Measurements from ENCODE around the gene BTF3L4.
"Not testable (repeated sequence)": the region's sequence is repeated elsewhere in the genome, so short reads cannot be mapped to it uniquely, and the experiment has no call there.

BTF3L4 gene

DNA sequence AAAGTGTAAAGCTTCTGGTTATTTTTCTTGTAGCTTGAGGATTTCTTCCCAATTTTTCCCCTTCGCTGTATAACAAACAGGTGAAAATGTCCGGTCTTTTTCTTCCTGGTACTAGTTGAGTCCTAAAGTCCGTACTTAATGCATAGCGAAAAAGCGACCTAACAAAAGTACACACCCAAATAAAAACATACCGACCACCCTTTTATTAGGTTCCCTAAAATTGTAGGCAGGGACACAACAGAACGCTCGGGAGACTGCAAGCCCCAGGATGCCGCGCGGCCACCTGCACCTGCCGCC, 281 bp upstream of the BTF3L4 start:
- DNase-seq, result no peak

DNA sequence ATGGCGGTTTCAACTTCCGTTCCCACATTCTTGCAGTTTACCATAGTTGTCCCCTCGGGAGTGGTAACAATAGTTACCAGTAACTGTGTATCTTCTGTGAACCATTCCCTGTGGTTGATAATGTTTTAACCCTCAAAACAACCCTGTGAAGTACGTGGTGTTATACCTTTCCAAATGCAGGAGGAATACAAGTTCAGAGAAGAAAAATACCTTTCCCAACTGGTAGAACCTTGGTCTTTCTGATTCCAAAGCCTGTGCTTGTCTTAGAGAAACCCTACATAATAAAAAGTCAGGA, 789 bp downstream of the BTF3L4 start:
- DNase-seq, result no peak

DNA sequence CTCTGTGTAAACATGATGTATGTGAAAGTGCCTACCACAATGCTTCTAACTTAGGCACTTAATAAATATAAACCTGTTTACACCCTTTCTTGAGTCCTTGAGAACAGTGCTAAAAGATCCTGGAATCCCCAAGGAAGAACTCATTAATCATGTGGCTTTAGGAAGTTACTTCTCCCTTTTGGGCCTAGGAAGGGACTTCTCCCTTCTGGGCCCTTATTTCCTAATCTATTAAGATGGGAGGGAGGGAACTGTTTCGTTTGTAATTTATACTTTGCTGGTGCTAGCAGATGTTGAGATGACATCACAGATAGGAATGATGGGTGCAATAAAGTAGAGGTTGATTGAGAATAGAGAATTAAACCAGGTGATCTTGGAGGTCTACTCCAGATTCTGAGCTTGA, 1.2 kb downstream of the BTF3L4 start:
- no peak for DNase-seq

DNA sequence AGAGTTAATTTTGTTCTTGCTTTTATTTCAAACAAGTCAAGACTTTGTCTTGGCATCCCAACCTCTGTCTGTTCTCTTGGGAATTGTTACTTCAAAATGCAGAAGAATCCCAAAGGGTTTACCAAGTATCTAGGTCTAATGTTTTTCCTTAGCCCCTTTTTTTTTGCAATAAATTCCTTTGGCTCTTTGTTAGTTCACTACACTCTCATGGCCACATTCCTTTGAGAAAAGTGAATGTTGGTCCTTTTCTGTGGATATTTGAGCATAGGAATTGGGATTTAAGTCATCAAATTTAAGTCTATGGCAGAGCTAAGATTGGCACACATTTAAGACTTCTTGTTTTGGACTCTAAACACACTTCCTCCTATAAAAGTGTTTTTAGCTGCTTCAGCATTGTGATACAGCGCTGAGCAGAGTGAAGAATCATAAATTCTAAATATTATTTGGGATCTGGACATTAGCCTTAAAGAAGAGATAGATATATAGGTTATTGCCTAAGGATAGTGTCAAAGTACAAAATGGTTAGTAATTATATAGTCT, 1.9 kb downstream of the BTF3L4 start:
- no peak for DNase-seq

DNA sequence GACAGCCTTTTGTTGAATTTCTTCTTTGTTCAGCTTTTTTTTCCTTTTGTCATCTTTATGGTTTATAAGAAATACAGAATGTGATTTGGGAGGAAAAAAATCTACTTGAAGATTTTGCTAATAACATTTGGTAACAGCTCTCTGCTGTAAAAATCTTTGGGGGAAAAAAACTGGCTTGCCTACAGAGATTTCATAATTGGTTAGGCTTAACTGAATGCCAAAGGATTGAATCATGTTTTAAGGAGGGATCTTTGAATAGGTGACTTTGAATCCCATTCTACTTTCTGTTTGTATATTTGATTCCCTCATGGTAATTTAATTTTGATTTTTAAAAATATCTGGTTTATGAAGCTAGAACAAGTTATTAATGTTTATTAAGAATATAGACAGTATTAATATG, 3.2 kb downstream of the BTF3L4 start:
- no peak for DNase-seq

DNA sequence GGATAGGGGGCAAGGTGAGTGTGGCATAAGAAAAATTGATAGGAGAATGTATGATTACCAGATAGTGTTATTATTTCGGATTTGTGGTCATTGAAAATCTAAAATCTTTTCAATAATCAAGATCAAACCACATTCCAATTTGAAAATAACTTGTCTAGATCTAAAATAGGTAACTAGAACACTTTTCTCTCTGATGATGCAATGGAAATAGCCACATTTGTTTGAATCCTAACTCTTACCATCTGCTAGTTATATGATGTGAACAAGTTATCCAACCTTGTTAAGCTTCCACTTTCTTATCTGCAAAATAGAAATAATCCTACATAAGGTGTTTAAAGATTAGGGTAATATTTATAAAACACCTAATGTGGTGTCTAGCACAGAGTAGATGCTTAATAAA, 3.8 kb downstream of the BTF3L4 start:
- DNase-seq, result no peak

DNA sequence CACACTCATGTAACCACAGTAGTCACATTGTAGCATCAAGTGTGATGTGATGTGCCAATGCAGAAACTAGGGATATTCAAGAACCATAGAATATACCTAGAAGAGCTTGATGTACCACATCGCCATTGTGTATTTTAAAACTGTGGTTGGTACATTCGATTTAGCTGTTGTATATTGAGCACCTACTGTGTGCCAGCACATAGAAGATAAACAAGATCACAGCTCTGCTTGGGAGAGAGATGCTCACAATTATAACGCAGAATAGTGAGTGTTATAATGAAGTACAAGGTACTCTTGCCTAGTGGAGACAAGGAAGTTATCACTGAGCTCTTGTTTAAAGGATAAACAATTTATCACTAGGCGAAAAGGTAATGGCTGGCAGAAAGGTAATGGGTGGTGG, 4.7 kb downstream of the BTF3L4 start:
- no peak for DNase-seq

DNA sequence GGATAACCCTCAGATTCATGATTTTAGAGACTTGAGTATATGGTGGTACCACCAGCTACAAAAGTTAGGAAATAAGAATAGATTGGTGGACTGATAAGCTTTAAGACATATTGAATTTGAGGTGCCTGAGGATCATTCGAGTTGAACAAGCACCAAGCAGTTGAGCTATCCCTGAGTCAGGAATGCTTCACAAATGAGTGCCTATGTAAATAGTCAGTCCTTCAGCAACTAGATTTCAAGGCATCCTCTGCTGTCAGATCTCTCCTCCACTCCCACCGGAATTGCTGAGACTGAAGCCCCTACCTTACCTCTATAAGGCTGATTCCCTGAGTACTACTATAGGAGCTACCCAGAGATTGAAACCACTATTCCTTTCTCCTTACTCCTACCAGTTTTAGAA, 7.1 kb downstream of the BTF3L4 start:
- no peak for DNase-seq

DNA sequence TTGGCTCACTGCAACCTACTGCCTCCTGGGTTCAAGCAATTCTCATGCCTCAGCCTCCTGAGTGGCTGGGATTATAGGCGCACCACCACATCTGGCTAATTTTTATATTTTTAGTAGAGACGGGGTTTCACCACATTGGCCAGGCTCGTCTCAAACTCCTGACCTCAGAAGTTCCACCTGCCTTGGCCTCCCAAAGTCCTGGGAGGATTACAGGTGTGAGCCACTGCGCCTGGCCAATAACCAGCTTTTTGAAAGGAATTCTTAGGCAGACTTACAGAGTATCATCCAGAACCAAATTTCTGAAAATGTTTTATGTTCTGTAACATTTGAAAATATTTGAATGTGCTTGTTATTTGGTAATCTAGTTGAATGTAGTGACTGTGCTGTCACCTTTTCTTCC, 14.6 kb downstream of the BTF3L4 start:
- no peak for DNase-seq

DNA sequence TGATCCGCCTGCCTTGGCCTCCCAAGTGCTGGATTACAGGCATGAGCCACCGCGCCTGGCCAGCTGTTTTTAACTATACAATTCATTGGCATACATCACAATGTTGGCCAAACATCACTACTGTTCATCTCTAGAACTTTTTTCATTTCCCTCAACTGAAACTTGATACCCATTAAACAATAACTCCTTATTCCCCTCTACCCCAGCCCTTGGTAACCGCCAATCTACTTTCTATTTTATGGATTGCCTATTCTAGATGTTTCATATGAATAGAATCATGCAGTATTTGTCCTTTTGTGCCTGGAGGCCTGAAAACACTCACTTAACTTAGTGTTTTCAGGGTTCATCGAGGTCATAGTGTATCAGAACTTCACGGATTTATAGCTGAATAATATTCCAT, 16.2 kb downstream of the BTF3L4 start:
- DNase-seq, result no peak

DNA sequence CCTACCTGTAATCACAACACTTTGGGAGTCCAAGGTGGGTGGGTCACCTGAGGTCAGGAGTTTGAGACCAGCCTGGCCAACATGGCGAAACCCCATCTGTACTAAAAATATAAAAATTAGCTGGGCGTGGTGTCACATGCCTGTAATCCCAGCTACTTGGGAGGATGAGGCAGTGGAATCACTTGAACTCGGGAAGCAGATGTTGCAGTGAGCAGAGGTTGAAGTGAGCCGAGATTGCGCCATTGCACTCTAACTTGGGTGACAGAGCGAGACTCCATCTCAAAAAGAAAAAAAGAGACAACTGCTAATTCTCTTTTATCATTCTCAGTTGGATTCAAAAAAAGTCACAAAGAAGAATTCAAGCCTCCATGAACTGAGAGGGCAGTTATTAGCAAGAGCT, 21.2 kb downstream of the BTF3L4 start:
- DNase-seq, result not testable (repeated sequence)

DNA sequence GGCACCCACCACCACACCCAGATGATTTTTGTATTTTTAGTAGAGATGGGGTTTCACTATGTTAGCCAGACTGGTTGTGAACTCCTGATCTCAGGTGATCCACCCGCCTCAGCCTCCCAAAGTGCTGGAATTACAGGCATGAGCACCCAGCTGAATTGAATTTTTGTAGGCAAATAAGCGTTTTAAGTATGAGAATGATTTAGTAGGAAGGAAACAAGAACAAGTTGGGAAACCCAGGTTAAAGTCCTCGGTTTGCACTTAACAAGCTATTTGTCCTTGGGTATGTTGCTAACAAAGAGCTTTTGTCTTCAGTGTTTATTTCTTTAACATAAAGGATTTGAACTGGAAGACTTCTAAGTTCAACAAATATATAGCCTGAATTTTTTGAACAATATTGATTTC, 23.9 kb downstream of the BTF3L4 start:
- no peak for DNase-seq

DNA sequence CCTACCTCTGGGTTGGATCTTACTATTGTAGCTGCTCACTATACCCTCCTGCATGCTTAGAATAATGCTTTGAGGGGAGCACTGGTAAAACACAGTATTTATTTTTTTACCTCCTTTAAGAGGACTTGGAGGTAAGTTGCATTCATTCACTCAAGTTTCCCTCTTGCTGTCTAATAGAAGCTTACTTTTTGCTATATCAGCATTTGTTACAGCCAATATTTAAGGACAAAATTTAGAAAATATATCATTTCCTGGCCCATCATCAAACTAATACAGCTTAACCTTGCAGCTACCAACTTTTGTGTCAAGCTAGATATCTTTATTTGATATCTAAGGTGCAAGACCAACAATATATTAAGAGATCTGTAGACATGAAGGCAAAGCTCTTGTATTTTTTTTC, 31.8 kb downstream of the BTF3L4 start:
- not testable (repeated sequence) for DNase-seq

DNA sequence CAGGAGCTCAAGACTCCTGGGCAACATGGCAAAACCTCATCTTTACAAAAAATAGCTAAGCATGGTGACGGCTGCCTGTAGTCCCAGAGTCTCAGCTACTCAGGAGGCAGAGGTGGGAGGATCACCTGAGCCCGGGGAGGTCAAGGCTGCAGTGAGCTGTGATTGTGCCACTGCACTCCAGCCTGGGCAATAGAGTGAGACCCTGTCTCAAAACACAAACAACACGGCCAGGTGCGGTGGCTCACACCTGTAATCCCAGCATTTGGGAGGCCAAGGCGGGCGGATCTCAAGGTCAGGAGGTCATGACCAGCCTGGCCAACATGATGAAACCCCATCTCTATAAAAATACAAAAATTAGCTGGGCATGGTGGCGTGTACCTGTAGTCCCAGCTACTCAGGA, 38.2 kb downstream of the BTF3L4 start:
- not testable (repeated sequence) for DNase-seq

DNA sequence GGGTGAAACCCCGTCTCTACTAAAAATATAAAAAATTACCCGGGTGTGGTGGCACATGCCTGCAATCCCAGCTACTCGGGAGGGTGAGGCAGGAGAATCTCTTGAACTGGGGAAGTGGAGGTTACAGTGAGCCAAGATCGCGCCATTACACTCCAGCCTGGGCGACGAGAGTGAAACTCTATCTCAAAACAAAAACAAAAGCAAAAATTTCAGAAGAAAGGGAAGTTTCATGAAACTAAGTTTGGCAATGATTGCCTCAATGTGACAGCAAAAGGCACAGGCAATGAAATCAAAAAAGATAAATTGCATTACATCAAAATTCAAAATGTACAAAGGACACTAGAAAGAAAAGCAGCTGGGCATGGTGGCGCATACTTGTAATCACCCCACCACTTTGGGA, 40.1 kb downstream of the BTF3L4 start:
- DNase-seq, result no peak

DNA sequence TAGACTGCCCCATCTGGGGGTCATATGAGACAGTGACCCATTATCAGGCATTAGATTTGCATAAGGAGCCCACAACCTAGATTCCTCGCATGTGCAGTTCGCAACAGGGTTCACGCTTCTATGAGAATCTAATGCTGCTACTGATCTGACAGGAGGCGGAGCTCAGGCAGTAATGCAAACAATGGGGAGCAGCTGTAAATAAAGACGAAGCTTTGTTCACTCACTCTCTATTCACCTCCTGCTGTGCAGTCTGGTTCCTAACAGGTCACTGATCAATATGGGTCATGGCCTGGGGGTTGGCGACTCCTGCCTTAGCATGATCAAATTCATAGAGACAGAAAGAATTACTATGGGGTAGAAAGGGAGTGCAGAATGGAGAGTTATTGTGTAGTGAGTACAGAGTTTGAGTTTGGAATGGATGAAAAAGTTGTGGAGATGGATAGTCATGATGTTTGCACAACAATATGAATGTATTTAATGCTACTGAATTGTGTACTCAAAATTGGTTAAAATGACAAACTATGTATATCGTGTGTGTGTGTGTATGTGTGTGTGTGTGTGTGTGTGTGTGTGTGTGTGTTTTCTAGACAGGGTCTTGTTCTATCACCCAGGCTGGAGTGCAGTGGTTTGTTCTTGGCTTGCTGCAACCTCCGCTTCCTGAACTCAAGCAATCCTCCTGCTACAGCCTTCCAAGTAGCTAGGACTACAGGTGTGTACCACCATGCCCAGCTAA, 42.2 kb downstream of the BTF3L4 start:
- no peak for DNase-seq

DNA sequence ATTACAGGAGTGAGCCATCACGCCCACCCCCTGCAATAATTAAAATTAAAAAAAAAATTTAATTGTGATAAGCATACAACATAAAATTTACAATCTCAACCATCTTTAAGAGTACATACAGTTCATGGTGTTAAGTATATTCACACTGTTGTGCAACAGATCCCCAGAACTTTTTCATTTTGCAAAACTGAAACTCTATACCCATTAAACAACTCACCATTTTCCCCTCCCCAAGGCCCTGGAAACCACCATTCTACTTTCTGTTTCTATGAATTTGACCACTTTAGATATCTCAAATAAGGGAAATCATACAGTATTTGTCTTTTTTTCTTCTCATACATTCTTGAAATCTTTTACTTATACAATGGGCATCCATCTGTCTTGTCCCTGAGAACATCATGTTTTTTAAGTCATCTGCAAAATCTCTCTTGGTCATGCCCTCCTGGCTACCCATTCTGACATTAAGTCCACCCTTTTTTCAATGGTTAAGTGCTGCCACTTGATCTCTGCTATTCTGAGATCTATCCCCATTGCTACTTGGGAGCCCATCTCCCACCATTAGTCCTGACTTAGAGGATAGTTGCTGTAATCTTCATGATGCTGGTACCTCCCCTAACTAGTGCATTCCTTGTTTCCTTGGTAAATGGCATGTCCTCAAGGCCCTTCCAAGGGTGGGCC, 46.4 kb downstream of the BTF3L4 start:
- no peak for DNase-seq

DNA sequence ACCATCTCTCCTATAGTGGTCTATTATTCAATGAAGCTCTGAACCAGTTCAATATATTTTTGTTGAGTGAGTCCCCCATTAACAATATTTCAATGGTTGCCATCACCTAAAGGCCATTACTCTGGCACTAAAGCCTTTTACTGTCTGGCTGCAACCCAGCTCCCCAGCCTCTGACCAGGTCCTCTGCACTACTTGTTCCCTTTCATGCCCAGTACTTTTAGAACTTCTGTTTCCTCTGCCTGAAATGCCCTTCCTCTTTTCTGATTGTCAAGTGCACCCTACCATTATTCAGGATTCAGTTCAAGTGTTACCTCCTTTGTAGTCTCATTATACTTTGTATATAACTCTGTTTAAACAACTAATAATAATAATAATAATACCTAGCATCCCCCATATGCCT, 55.4 kb downstream of the BTF3L4 start:
- no peak for DNase-seq

DNA sequence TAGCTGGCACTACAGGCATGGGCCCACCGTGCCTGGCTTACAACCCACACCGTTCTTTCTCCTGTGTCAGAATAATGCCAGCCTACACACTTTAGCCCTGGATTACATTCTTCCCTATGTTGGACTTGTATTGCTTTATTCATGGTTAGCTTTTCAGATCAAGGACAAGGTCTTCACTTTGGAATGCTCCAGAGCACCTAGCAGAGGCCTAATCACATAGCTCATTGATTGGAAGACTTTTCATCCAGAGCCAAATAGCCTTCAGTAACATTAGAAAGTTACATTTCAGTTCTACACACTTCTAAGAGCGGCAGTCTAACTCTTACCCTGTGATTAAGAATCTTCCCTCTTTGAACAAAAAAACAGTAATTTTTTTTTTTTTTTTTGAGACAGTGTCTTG, 56.4 kb downstream of the BTF3L4 start:
- DNase-seq, result no peak

DNA sequence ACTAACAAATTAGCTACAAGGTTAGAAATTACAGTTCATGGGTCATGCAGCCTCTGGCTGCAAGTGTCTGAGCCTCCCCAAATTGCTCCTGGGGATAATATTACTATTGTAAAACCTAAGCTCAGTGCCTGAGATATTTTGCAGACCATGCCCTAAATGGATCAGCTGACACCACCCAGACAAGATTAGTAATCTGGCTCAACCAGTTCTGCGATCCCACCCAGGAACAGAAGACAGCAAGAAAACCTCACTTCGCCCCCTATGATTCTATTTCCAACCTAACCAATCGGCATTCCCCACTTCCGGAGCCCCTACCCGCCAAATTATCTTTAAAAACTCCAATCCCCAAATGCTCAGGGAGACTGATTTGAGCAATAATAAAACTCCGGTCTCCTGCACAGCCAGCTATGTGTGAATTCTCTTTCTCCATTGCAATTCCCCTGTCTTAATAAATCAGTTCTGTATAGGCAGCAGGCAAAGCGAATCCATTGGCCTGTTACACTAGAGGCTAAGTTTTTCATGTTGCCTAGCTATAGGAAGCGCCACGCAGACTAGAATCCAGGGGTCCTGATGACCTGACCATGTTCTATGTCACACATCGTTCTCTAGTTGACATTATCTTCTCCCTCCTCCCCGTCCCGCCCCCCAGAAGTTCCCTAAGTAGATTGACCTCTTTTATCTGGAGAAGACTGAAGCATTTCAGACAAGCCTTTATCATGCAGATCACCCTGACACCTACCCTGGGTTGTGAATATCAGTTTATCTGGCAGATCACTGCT, 63.4 kb downstream of the BTF3L4 start:
- DNase-seq, result no peak

DNA sequence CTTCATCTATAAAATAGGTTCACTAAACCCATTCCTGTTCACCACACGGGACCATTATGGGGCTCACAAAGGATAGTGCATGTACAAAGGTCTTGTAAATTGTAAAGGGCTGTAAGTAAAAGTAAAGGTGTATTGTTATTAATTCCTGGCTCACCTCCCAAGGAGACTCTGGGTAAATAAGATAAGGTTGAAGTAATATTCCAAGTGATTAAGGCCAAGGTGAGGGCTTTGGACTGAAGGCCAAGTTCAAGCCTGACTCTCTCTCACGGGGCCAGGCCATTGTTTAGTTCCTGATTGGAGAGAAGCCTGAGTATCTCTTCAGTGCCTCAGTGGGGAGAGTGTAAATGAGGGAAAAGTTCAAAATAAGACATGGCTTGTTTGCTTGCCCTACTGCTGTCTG, 66.3 kb downstream of the BTF3L4 start:
- no peak for DNase-seq

DNA sequence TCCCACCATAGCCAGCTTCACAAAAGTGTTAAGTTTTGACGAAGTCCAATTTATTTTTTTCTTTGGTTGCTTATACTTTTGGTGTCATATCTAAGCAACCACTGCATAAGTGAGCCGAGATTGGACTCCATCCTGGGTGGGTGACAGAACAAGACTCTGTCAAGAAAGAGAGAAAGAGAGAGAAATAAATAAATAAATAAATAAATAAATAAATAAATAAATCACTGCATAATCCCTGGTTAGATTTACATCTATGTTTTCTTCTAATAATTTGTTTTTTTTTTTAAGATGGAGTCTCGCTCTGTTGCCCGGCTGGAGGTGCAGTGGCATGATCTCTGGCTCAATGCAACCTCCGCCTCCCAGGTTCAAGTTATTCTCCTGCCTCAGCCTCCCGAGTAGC, 67.5 kb downstream of the BTF3L4 start:
- DNase-seq, result no peak

DNA sequence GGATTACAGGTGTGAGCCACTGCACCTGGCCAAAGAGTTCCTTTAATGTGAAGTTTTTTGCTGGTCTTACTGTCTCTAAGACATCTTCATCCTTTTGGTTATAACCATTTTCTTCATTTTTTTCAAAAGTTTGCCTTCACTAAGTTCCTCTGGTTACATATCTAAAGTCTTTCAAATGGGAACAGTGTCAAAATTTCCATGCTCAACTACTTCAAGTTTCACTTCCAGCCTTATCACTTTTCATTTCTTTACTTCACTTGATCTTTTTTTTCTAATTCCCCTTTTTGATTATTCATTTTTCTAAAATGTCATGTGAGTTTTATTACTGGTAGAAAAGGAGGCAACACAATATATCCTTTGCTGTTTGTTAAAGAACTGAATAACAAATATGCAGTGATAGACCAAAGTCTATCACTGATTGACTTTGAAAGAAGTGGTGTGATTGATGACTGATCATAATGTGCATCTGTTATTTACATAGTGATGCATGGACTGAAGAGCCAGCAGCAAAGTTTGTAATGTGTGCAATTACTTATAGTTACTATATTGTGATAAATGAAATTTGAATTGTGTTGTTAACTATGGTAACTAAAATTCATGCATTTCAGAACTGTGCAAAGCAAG, 69.8 kb downstream of the BTF3L4 start:
- DNase-seq, result no peak
